ENCODE data around the gene ADAM22.

DNA sequence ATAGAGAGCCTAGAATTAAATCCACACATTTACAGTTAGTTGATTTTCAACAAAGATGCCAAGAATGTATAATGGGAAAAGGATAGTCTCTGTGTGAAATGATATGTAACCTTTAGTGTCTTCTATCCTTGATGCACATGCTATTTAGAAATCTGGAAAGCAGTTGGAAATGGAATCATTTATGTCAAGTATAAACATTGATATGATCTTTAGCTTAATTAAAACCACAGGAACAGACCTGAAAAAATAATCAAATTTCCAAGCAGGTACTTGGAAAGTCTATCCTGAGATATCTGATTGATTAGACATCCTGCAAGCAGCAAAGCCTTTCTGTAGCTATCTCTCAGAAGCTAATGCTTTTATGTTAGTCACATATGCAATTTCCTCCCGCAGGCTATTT lies 310.2 kb downstream of the ADAM22 start:
- TF ChIP-seq, protein P1, sequence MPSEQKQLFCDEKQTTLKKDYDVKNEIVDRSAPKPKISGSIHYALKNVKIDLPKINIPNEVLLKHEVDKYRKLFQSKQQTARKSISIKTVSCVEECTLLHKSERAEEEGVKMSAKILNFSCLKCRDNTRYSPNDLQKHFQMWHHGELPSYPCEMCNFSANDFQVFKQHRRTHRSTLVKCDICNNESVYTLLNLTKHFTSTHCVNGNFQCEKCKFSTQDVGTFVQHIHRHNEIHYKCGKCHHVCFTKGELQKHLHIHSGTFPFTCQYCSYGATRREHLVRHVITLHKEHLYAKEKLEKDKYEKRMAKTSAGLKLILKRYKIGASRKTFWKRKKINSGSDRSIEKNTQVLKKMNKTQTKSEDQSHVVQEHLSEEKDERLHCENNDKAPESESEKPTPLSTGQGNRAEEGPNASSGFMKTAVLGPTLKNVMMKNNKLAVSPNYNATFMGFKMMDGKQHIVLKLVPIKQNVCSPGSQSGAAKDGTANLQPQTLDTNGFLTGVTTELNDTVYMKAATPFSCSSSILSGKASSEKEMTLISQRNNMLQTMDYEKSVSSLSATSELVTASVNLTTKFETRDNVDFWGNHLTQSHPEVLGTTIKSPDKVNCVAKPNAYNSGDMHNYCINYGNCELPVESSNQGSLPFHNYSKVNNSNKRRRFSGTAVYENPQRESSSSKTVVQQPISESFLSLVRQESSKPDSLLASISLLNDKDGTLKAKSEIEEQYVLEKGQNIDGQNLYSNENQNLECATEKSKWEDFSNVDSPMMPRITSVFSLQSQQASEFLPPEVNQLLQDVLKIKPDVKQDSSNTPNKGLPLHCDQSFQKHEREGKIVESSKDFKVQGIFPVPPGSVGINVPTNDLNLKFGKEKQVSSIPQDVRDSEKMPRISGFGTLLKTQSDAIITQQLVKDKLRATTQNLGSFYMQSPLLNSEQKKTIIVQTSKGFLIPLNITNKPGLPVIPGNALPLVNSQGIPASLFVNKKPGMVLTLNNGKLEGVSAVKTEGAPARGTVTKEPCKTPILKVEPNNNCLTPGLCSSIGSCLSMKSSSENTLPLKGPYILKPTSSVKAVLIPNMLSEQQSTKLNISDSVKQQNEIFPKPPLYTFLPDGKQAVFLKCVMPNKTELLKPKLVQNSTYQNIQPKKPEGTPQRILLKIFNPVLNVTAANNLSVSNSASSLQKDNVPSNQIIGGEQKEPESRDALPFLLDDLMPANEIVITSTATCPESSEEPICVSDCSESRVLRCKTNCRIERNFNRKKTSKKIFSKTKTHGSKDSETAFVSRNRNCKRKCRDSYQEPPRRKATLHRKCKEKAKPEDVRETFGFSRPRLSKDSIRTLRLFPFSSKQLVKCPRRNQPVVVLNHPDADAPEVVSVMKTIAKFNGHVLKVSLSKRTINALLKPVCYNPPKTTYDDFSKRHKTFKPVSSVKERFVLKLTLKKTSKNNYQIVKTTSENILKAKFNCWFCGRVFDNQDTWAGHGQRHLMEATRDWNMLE (tag by site-specific recombination; conservative IDR thresholded peaks at IDR 0.05; ENCODE audit: low read depth) = no peak
- no peak for TF ChIP-seq HOXA7 (CRISPR knock-in tag; IDR thresholded peaks at IDR 0.05; ENCODE audit: borderline replicate concordance)

All from HEK293 (cell line).